ENCODE data around the gene SNRPD3.
"Not testable (repeated sequence)": the region's sequence is repeated elsewhere in the genome, so short reads cannot be mapped to it uniquely, and the experiment has no call there.

The SNRPD3 gene

DNA sequence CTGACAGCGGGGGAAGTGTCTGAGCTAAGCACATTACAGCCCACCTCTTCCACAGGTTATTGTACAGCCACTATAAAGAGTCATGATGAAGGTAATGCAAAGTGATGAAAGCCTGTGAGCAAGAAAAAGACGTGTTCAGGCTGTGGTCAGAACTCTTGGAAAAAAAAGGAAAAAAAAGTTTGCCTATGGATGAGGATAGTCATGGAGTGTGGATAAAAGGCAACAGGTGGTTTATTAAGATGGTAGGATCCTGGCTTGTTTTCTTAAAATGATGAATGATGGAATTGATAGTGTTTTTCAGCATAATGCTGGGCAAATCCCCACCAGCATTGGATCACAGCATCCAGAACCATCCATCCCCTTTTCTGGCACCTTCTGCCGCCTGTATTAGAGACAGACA lies 37.6 kb upstream of the SNRPD3 start:
- H3K4me3 ChIP-seq (ENCODE audit: low read length), result no peak overlapping the region
- no peak overlapping the region for H3K9ac ChIP-seq (ENCODE audit: low read length)
- peaks cover 21% of the 10 kb centered on the region for H3K4me1 ChIP-seq (ENCODE audit: control insufficient read depth, insufficient read depth, low read length)
- no peaks in the 10 kb centered on the region for H3K9me3 ChIP-seq (ENCODE audit: control insufficient read depth, low read length)
- H3K27me3 ChIP-seq (ENCODE audit: control insufficient read depth, insufficient read depth, low read length), result peaks cover 7% of the 10 kb centered on the region
- H3K36me3 ChIP-seq (ENCODE audit: control insufficient read depth, insufficient read depth, low read length), result no peaks in the 10 kb centered on the region

DNA sequence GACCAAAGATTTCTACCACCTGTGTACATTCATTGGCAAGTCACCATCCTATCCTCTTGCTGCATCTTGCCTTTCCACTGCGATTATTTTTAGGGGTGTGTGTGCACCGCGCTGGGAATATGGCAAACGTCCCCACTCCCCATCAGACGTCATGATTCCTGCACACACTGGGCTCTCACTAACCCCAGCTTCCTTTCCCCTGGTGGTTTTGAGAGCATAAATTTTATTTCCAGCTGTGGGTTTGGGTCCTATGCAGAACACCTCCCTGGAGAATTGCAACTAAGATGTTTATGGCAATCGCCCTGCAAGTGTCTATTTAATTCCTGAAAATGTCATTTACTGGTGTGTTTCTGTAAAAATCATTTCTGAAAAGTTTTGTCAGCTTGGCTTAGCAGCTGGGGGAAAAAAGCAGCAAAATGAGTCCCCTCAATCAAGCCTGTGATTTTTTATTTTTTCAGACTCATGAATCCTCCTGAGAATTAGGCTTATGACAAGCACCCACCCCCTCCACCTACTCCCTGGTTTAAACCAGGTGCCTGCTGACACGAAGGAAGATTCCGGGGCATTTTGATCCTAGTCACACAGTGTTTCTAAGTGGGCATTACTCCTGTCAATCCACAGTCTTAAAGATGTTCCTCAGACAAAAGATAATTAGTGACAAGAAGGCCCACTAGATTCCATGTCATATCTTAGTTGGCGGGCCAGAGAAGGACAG lies 36.9 kb upstream of the SNRPD3 start:
- Histone ChIP-seq H3K36me3 (ENCODE audit: control insufficient read depth, insufficient read depth, low read length) (no peaks in the 10 kb centered on the region), H3K4me1 (ENCODE audit: control insufficient read depth, insufficient read depth, low read length) (peaks cover 21% of the 10 kb centered on the region), H3K9ac (ENCODE audit: low read length) (no peak overlapping the region), H3K27me3 (ENCODE audit: control insufficient read depth, insufficient read depth, low read length) (peaks cover 7% of the 10 kb centered on the region), H3K9me3 (ENCODE audit: control insufficient read depth, low read length) (no peaks in the 10 kb centered on the region), H3K4me3 (ENCODE audit: low read length) (no peak overlapping the region)

DNA sequence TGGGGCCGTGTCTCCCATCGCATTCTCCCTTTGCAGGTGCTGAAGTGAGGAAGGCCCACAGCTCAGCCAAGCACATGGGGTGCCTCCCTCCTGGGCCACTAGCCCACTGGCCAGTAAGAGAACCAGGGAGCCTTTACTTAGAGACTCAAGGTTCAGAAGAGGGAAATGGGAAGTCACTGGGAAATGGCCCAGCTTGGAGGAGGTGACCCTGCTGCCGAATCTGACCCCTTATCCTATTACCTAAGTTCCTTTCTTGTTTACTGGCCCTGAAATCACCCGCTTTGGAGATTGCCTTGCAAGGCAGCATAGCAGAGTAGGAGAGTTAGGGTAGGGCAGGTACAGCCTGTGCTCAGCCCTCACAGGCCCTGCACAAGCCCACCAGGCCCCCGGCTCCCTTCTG lies 36.3 kb upstream of the SNRPD3 start:
- peaks cover 20% of the 10 kb centered on the region for H3K4me1 ChIP-seq (ENCODE audit: control insufficient read depth, insufficient read depth, low read length)
- no peaks in the 10 kb centered on the region for H3K36me3 ChIP-seq (ENCODE audit: control insufficient read depth, insufficient read depth, low read length)
- no peak overlapping the region for H3K4me3 ChIP-seq (ENCODE audit: low read length)
- H3K27me3 ChIP-seq (ENCODE audit: control insufficient read depth, insufficient read depth, low read length), result peaks cover 6% of the 10 kb centered on the region
- no peak overlapping the region for H3K9ac ChIP-seq (ENCODE audit: low read length)
- no peaks in the 10 kb centered on the region for H3K9me3 ChIP-seq (ENCODE audit: control insufficient read depth, low read length)

DNA sequence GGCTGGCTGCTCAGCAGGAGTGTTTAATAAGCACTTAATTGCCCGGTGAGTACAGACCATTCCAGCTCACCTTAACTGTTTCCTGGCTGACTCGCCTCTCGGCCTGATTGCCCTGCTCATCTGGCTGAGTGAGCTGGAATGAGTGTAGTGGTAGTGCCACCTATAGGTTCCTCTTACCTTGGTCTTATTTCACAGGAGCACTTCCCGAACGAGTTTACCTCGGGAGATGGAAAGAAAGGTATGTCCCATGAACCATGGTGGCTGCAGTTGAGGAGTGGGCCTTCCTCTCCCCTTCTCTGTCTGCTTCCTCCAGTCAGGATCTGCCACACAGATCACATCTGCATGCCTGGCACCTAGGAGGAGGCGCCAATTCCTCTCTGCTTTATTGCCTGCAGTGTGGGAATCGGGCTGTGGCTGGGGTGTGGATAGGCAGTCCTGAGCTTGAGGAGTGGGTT lies 34.0 kb upstream of the SNRPD3 start:
- Histone ChIP-seq H3K9me3 (ENCODE audit: control insufficient read depth, low read length) (no peaks in the 10 kb centered on the region), H3K9ac (ENCODE audit: low read length) (no peak overlapping the region), H3K36me3 (ENCODE audit: control insufficient read depth, insufficient read depth, low read length) (no peaks in the 10 kb centered on the region), H3K4me1 (ENCODE audit: control insufficient read depth, insufficient read depth, low read length) (peaks cover 17% of the 10 kb centered on the region), H3K27me3 (ENCODE audit: control insufficient read depth, insufficient read depth, low read length) (no peaks in the 10 kb centered on the region), H3K4me3 (ENCODE audit: low read length) (no peak overlapping the region)

DNA sequence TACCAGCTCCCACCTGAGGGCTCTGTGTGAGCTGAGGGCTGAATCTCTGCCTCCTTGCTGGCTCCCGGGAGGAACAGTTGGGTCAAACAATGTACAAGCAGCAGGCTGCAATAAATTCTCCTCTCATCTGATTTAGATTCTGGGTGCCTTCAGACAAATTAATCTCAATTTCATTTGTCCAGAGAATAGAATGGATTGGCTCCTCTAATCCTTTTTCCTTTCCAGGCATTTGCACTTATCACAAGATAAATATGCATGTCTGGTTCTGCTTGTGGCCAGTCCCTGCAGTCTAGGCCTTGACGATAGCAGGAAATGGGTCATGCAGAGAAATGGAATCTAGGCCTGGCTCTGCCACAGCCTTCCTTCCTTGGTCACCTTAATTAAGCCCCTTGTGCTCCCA lies 31.9 kb upstream of the SNRPD3 start:
- Histone ChIP-seq H3K36me3 (ENCODE audit: control insufficient read depth, insufficient read depth, low read length) (no peaks in the 10 kb centered on the region), H3K4me1 (ENCODE audit: control insufficient read depth, insufficient read depth, low read length) (peaks cover 17% of the 10 kb centered on the region), H3K27me3 (ENCODE audit: control insufficient read depth, insufficient read depth, low read length) (no peaks in the 10 kb centered on the region), H3K4me3 (ENCODE audit: low read length) (no peak overlapping the region), H3K9ac (ENCODE audit: low read length) (no peak overlapping the region), H3K9me3 (ENCODE audit: control insufficient read depth, low read length) (no peaks in the 10 kb centered on the region)

DNA sequence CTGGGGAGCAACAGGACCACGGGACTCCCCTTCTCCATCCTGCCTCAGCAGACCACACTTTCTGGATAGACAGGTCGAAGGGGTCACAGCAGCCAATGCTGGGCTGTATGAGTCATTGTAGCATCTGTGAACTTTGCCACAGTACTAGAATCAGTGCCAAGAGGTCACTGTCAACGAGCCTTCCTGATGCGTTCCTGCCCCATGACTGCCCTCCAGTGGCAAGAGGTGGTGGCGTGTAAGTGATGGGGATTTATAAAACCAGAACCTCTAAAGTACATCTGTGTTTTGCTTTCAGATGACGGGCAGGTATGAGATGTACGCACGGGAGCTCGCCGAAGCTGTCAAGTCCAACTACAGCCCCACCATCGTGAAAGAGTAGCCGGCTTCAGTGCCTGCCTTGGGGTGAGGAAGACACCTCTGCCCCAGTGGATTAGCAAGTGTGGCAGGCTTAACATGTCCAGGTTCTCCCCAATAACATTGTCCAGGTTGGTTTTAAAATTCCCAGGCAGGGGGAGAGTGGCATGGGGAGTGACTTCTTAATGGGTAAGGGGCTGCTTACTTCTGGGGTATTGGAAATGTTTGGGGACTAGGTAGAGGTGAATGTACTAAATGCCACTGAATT lies 30.3 kb upstream of the SNRPD3 start:
- no peak overlapping the region for H3K9ac ChIP-seq (ENCODE audit: low read length)
- H3K36me3 ChIP-seq (ENCODE audit: control insufficient read depth, insufficient read depth, low read length), result no peaks in the 10 kb centered on the region
- no peak overlapping the region for H3K4me3 ChIP-seq (ENCODE audit: low read length)
- H3K27me3 ChIP-seq (ENCODE audit: control insufficient read depth, insufficient read depth, low read length), result no peaks in the 10 kb centered on the region
- peaks cover 17% of the 10 kb centered on the region for H3K4me1 ChIP-seq (ENCODE audit: control insufficient read depth, insufficient read depth, low read length)
- no peaks in the 10 kb centered on the region for H3K9me3 ChIP-seq (ENCODE audit: control insufficient read depth, low read length)

DNA sequence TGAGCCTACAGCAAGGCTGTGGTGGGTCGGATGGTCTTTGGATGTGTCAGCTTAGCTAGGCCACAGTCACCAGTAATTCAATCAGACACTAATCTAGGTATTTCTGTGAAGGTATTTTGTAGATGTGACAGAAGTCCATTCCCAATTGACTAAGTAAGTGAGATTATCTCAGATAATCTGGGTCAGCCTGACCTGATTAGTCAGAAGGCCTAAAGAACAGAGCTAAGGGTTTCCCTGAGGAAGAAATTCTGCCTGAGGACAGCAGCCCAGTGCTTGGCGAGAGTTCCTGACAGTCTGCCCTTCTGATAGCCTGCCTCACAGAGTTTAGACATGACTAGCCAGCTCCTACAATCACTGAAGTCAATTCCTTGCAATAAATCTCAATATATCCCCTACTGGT lies 29.6 kb upstream of the SNRPD3 start:
- Histone ChIP-seq H3K4me1 (ENCODE audit: control insufficient read depth, insufficient read depth, low read length) (peaks cover 17% of the 10 kb centered on the region), H3K9me3 (ENCODE audit: control insufficient read depth, low read length) (no peaks in the 10 kb centered on the region), H3K4me3 (ENCODE audit: low read length) (no peak overlapping the region), H3K36me3 (ENCODE audit: control insufficient read depth, insufficient read depth, low read length) (no peaks in the 10 kb centered on the region), H3K27me3 (ENCODE audit: control insufficient read depth, insufficient read depth, low read length) (no peaks in the 10 kb centered on the region), H3K9ac (ENCODE audit: low read length) (no peak overlapping the region)

DNA sequence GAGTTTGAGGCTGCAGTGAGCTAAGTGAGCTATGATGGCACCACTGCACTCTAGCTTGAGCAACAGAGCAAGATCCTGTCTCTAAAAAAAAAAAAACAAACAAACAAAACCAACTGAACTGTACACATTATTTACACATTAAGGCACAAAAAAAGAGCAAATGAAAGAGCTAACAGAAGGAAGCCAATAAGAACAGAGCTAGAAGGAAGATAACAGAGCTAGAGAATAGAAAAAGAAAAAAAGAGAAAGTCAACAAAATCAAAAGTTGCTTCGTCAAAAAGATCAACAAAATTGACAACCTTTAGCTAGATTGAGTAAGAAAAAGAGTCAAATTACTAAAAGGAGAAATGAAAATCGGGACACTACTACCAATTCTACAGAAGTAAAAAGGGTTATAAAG lies 25.9 kb upstream of the SNRPD3 start:
- Histone ChIP-seq H3K9ac (ENCODE audit: low read length) (no peak overlapping the region), H3K4me3 (ENCODE audit: low read length) (no peak overlapping the region), H3K27me3 (ENCODE audit: control insufficient read depth, insufficient read depth, low read length) (no peaks in the 10 kb centered on the region), H3K4me1 (ENCODE audit: control insufficient read depth, insufficient read depth, low read length) (no peaks in the 10 kb centered on the region), H3K9me3 (ENCODE audit: control insufficient read depth, low read length) (no peaks in the 10 kb centered on the region), H3K36me3 (ENCODE audit: control insufficient read depth, insufficient read depth, low read length) (no peaks in the 10 kb centered on the region)

DNA sequence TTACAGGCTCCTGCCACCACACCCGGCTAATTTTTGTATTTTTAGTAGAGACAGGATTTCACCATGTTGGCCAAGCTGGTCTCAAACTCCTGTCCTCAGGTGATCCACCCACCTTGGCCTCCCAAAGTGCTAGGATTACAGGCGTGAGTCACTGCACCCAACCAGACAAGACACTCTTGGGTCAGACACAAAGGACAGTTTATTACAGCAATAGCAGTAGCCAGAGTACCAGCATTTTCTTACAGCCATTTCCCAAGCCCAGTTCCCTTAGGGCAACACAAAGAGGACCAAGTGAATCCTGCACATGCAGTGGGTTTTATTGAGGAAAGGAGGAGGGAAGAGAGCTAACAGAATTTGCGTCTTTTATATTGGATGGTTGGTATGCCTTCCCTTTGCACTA lies 24.8 kb upstream of the SNRPD3 start:
- not testable (repeated sequence) for H3K9ac ChIP-seq (ENCODE audit: low read length); H3K4me3 ChIP-seq (ENCODE audit: low read length); H3K27me3 ChIP-seq (ENCODE audit: control insufficient read depth, insufficient read depth, low read length); H3K4me1 ChIP-seq (ENCODE audit: control insufficient read depth, insufficient read depth, low read length); H3K36me3 ChIP-seq (ENCODE audit: control insufficient read depth, insufficient read depth, low read length); H3K9me3 ChIP-seq (ENCODE audit: control insufficient read depth, low read length)

DNA sequence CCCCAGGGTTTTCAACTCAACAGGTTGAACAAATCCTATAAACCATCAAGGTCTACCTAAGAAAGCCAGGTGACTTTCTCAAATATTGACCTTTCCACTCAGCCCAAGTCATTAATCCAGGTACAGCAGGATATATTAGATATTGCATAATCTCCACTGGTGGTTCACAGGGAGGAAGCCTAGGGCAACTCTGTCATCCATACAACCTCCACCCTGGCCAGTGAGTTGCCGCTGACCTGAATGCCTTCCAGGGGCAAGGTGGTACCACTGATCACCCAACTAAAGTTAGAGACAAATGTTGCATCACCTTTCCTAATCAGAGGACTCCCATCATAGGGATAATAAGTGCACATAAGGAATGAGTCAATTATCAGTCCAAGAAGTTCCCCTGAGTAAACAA lies 23.7 kb upstream of the SNRPD3 start:
- Histone ChIP-seq H3K27me3 (ENCODE audit: control insufficient read depth, insufficient read depth, low read length) (no peaks in the 10 kb centered on the region), H3K9me3 (ENCODE audit: control insufficient read depth, low read length) (no peaks in the 10 kb centered on the region), H3K4me1 (ENCODE audit: control insufficient read depth, insufficient read depth, low read length) (no peaks in the 10 kb centered on the region), H3K9ac (ENCODE audit: low read length) (no peak overlapping the region), H3K36me3 (ENCODE audit: control insufficient read depth, insufficient read depth, low read length) (no peaks in the 10 kb centered on the region), H3K4me3 (ENCODE audit: low read length) (no peak overlapping the region)

DNA sequence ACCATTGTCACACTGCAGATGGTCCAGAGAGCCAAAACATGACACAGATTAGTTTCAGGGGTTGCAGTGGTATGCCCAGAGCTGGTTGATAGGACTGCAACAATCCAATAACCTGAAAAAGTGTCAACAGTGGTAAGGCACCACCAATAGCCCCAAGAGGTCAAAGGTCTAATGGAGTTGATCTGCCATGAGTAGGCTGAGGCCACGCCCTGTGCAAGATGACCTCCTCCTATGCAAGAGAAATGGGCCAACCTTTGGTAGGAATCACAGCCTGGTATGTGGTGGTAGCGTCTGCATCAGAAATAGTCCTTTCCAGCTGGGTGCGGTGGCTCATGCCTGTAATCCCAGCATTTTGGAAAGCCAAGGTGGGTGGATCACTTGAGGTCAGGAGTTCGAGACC lies 20.5 kb upstream of the SNRPD3 start:
- Histone ChIP-seq H3K9me3 (ENCODE audit: control insufficient read depth, low read length) (no peaks in the 10 kb centered on the region), H3K4me3 (ENCODE audit: low read length) (no peak overlapping the region), H3K27me3 (ENCODE audit: control insufficient read depth, insufficient read depth, low read length) (no peaks in the 10 kb centered on the region), H3K4me1 (ENCODE audit: control insufficient read depth, insufficient read depth, low read length) (no peaks in the 10 kb centered on the region), H3K36me3 (ENCODE audit: control insufficient read depth, insufficient read depth, low read length) (no peaks in the 10 kb centered on the region), H3K9ac (ENCODE audit: low read length) (no peak overlapping the region)

DNA sequence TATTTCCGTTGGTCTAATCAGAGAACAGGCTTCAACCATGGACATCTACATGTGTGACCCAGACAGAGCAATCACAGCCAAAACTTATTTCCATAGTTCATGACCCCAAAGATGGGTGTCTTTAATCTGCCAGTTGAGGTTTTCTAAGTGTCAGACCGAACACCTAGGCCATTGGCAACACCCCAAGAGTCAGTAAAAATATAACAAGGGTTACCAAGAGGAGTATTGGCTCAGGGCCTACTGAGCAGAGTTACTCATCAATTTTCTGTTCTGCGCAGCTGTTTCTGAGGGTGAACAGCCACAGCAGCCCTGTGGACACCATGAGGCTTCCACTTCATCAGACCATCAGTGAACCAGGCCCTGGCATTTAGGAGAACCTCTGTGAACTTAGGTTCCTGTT lies 19.7 kb upstream of the SNRPD3 start:
- H3K4me1 ChIP-seq (ENCODE audit: control insufficient read depth, insufficient read depth, low read length), result no peaks in the 10 kb centered on the region
- H3K36me3 ChIP-seq (ENCODE audit: control insufficient read depth, insufficient read depth, low read length), result no peaks in the 10 kb centered on the region
- no peaks in the 10 kb centered on the region for H3K27me3 ChIP-seq (ENCODE audit: control insufficient read depth, insufficient read depth, low read length)
- H3K9me3 ChIP-seq (ENCODE audit: control insufficient read depth, low read length), result no peaks in the 10 kb centered on the region
- no peak overlapping the region for H3K4me3 ChIP-seq (ENCODE audit: low read length)
- no peak overlapping the region for H3K9ac ChIP-seq (ENCODE audit: low read length)

Data from mucosa of stomach (tissue), 1 donor.